Karpas-422 (cell line): ENCODE data around the gene C1QTNF1. TPM values are rescaled to one million over a fixed set of nuclear protein-coding genes. Genes with fewer than 3 reads are reported as not detected.

Experiments
- DNase-seq: peaks from one replicate; pipeline ENCODE4 v3.0.0-alpha.2; 2015
- H2AFZ ChIP-seq: fragments of 200-600 bp; sonication (generic); 2 replicates; pipeline ENCODE4 v1.6.1; 2014; ENCODE audit warnings: antibody characterized with exemption, low read length, mixed read lengths
- H3K27ac ChIP-seq: fragments of 200-600 bp; sonication (generic); 2 replicates; pipeline ENCODE4 v1.5.1; 2014; ENCODE audit warnings: mild to moderate bottlenecking, low read length, moderate library complexity
- H3K27me3 ChIP-seq: fragments of 200-600 bp; sonication (generic); 2 replicates; pipeline ENCODE4 v1.6.1; 2014; ENCODE audit warnings: low read length, mixed read lengths
- H3K36me3 ChIP-seq: fragments of 200-600 bp; sonication (generic); 2 replicates; pipeline ENCODE4 v1.6.1; 2014; ENCODE audit warnings: low read length, mixed read lengths; ENCODE audit not compliant: insufficient read depth
- H3K4me1 ChIP-seq: fragments of 200-600 bp; sonication (generic); 2 replicates; pipeline ENCODE4 v1.6.1; 2014; ENCODE audit warnings: mild to moderate bottlenecking, low read length, mixed read lengths
- H3K4me2 ChIP-seq: fragments of 200-600 bp; sonication (generic); 2 replicates; pipeline ENCODE4 v1.6.1; 2014; ENCODE audit warnings: low read length, low read depth, mild to moderate bottlenecking; ENCODE audit not compliant: poor library complexity, severe bottlenecking
- H3K4me3 ChIP-seq: fragments of 200-600 bp; sonication (generic); 2 replicates; pipeline ENCODE4 v1.5.1; 2014; ENCODE audit warnings: mild to moderate bottlenecking, antibody characterized with exemption, low read length, mixed read lengths
- H3K79me2 ChIP-seq: fragments of 200-600 bp; sonication (generic); 2 replicates; pipeline ENCODE4 v1.6.1; 2014; ENCODE audit warnings: mild to moderate bottlenecking, low read length, mixed read lengths
- H3K9ac ChIP-seq: fragments of 200-600 bp; sonication (generic); 2 replicates; pipeline ENCODE4 v1.6.0; 2014; ENCODE audit warnings: low read length
- H3K9me2 ChIP-seq: fragments of 200-600 bp; sonication (generic), shearing (Covaris generic); replicated peaks from 2 replicates; pipeline ENCODE4 v1.6.0; 2014; ENCODE audit warnings: mild to moderate bottlenecking, low read length, moderate library complexity; ENCODE audit not compliant: insufficient read depth
- H3K9me3 ChIP-seq: fragments of 300-700, 200-600 bp; sonication (generic); 2 replicates; pipeline ENCODE4 v1.6.1; 2014; ENCODE audit warnings: low read length, mixed read lengths
- H4K20me1 ChIP-seq: fragments of 200-600 bp; sonication (generic); 2 replicates; pipeline ENCODE4 v1.6.1; 2014; ENCODE audit warnings: mild to moderate bottlenecking, antibody characterized with exemption, low read length, low read depth; ENCODE audit not compliant: insufficient read depth
- total RNA-seq: library from RNA; depleted of rRNA; stranded (reverse); fragments of >200 nt; shearing (Covaris generic); gene quantifications from 2 replicates; pipeline ENCODE4 v1.2.3, GENCODE V29; 2014; ENCODE audit warnings: low replicate concordance

Gene C1QTNF1
- total RNA-seq, 1 experiment from 2014 or later: not detected

GRCh38 chr17:78980624-78980972 is 43.4 kb upstream of the C1QTNF1 start:
- no peak overlapping the region for H3K27ac ChIP-seq
- no peak overlapping the region for H2AFZ ChIP-seq
- no peaks in the 10 kb centered on the region for H3K36me3 ChIP-seq
- H3K79me2 ChIP-seq: no peaks in the 10 kb centered on the region
- peaks cover 35% of the 10 kb centered on the region for H3K4me1 ChIP-seq
- H3K9me3 ChIP-seq: no peaks in the 10 kb centered on the region
- H3K9me2 ChIP-seq: no peaks in the 10 kb centered on the region
- DNase-seq: no peak
- H3K4me2 ChIP-seq: no peak overlapping the region
- H3K27me3 ChIP-seq: no peaks in the 10 kb centered on the region
- no peak overlapping the region for H3K4me3 ChIP-seq
- no peak overlapping the region for H3K9ac ChIP-seq
- H4K20me1 ChIP-seq: no peaks in the 10 kb centered on the region

- Histone ChIP-seq H3K9me3 (no peaks in the 10 kb centered on the region), H2AFZ (no peak overlapping the region), H3K27ac (no peak overlapping the region), H3K36me3 (no peaks in the 10 kb centered on the region), H3K9ac (no peak overlapping the region), H3K4me2 (no peak overlapping the region), H4K20me1 (no peaks in the 10 kb centered on the region), H3K79me2 (no peaks in the 10 kb centered on the region), H3K4me1 (peaks cover 34% of the 10 kb centered on the region), H3K4me3 (no peak overlapping the region), H3K27me3 (no peaks in the 10 kb centered on the region), H3K9me2 (no peaks in the 10 kb centered on the region)
- no peak for DNase-seq
Observed at GRCh38 chr17:78981010-78981888, 42.7 kb upstream of the C1QTNF1 start.

- no peaks in the 10 kb centered on the region for H3K9me3 ChIP-seq
- no peak overlapping the region for H3K27ac ChIP-seq
- 0 out of 2 replicates have a peak, but pooled peaks cover under 1% of the 10 kb centered on the region for H3K36me3 ChIP-seq
- no peaks in the 10 kb centered on the region for H4K20me1 ChIP-seq
- no peaks in the 10 kb centered on the region for H3K27me3 ChIP-seq
- DNase-seq: no peak
- no peak overlapping the region for H2AFZ ChIP-seq
- no peak overlapping the region for H3K9ac ChIP-seq
- H3K4me3 ChIP-seq: no peak overlapping the region
- H3K4me2 ChIP-seq: no peak overlapping the region
- H3K4me1 ChIP-seq: peaks cover 9% of the 10 kb centered on the region; the same call in 1 of the 2 replicates
- H3K9me2 ChIP-seq: no peaks in the 10 kb centered on the region
- H3K79me2 ChIP-seq: no peaks in the 10 kb centered on the region
Observed at GRCh38 chr17:78985395-78985794, 38.6 kb upstream of the C1QTNF1 start.

- Histone ChIP-seq H3K9ac (no peak overlapping the region), H3K4me2 (peak overlapping the region; percentile 19), H3K4me1 (peaks cover 9% of the 10 kb centered on the region; the same call in 1 of the 2 replicates), H3K9me3 (no peaks in the 10 kb centered on the region), H3K27ac (no peak overlapping the region), H3K9me2 (no peaks in the 10 kb centered on the region), H3K79me2 (no peaks in the 10 kb centered on the region), H3K4me3 (no peak overlapping the region), H3K27me3 (no peaks in the 10 kb centered on the region), H4K20me1 (no peaks in the 10 kb centered on the region), H3K36me3 (0 out of 2 replicates have a peak, but pooled peaks cover 6% of the 10 kb centered on the region), H2AFZ (no peak overlapping the region)
- peak; percentile 69 for DNase-seq
Observed at GRCh38 chr17:78986048-78986648, 37.8 kb upstream of the C1QTNF1 start.

GRCh38 chr17:78986649-78987328 is 37.2 kb upstream of the C1QTNF1 start:
- Histone ChIP-seq H3K27ac (no peak overlapping the region), H2AFZ (no peak overlapping the region)

GRCh38 chr17:78988152-78988551 is 35.8 kb upstream of the C1QTNF1 start:
- H3K4me2 ChIP-seq: no peak overlapping the region
- no peaks in the 10 kb centered on the region for H3K27me3 ChIP-seq

More at GRCh38 chr17:78986649-78987328, 37.2 kb upstream of the C1QTNF1 start:
- H4K20me1 ChIP-seq: no peaks in the 10 kb centered on the region
- H3K9me3 ChIP-seq: no peaks in the 10 kb centered on the region
- DNase-seq: no peak
- no peak overlapping the region for H3K9ac ChIP-seq
- peaks cover 12% of the 10 kb centered on the region; the same call in 1 of the 2 replicates for H3K36me3 ChIP-seq
- no peaks in the 10 kb centered on the region for H3K9me2 ChIP-seq
- H3K4me2 ChIP-seq: no peak overlapping the region
- no peaks in the 10 kb centered on the region for H3K79me2 ChIP-seq
- peaks cover 9% of the 10 kb centered on the region; the same call in 1 of the 2 replicates for H3K4me1 ChIP-seq
- H3K4me3 ChIP-seq: no peak overlapping the region
- H3K27me3 ChIP-seq: no peaks in the 10 kb centered on the region

GRCh38 chr17:78990349-78991016 is 33.5 kb upstream of the C1QTNF1 start:
- H3K4me2 ChIP-seq: no peak overlapping the region
- H3K9me3 ChIP-seq: no peaks in the 10 kb centered on the region
- peaks cover 23% of the 10 kb centered on the region for H3K36me3 ChIP-seq
- no peak overlapping the region for H3K9ac ChIP-seq
- no peak for DNase-seq
- H3K4me3 ChIP-seq: no peak overlapping the region
- H3K27me3 ChIP-seq: no peaks in the 10 kb centered on the region
- peaks cover 9% of the 10 kb centered on the region; the same call in 1 of the 2 replicates for H3K4me1 ChIP-seq
- peaks cover 6% of the 10 kb centered on the region for H3K79me2 ChIP-seq
- H2AFZ ChIP-seq: no peak overlapping the region
- no peaks in the 10 kb centered on the region for H3K9me2 ChIP-seq
- H3K27ac ChIP-seq: no peak overlapping the region
- peaks cover 12% of the 10 kb centered on the region for H4K20me1 ChIP-seq

More at GRCh38 chr17:78988152-78988551, 35.8 kb upstream of the C1QTNF1 start:
- no peaks in the 10 kb centered on the region for H3K9me2 ChIP-seq
- H3K4me3 ChIP-seq: no peak overlapping the region
- H3K4me1 ChIP-seq: peaks cover 9% of the 10 kb centered on the region; the same call in 1 of the 2 replicates
- H3K9me3 ChIP-seq: no peaks in the 10 kb centered on the region
- peaks cover 6% of the 10 kb centered on the region for H3K79me2 ChIP-seq
- no peak for DNase-seq
- H3K36me3 ChIP-seq: peaks cover 23% of the 10 kb centered on the region
- H3K9ac ChIP-seq: no peak overlapping the region
- no peak overlapping the region for H3K27ac ChIP-seq
- H2AFZ ChIP-seq: no peak overlapping the region
- H4K20me1 ChIP-seq: peaks cover 8% of the 10 kb centered on the region
